Activated CD8-positive, alpha-beta T cell treated with anti-CD3 and anti-CD28 coated beads, Interleukin-2, amount 10 ng/mL, durations not matched to agents 7 days and 5 days (primary cell): Measurements from ENCODE around the gene INVS. TPM values are rescaled to one million over a fixed set of nuclear protein-coding genes. Genes with fewer than 3 reads are reported as not detected.
"Not testable (repeated sequence)": the region's sequence is repeated elsewhere in the genome, so short reads cannot be mapped to it uniquely, and the experiment has no call there.

Experiments
- ATAC-seq: fragments of 150-1000 bp; cut with Tn5 transposase; one replicate; pipeline ENCODE4 v1.10.0; 2021; ENCODE audit warnings: moderate library complexity
- CTCF ChIA-PET: fragments of 350-600 bp; sonication (Branson Sonifier 250); formaldehyde crosslinking; loops from one replicate; lab custom pipeline; 2021; ENCODE audit warnings: antibody characterized with exemption; lab: Charles Lee
- POLR2A ChIA-PET: fragments of 350-600 bp; sonication (Branson Sonifier 250); formaldehyde crosslinking; loops from one replicate; lab custom pipeline; 2021; ENCODE audit warnings: antibody characterized with exemption; lab: Charles Lee
- DNase-seq: peaks from one replicate; pipeline ENCODE4 v3.0.0-alpha.2; 2020
- H3K27ac Mint-ChIP-seq: one replicate; pipeline ENCODE4 v1.8.0; 2021; ENCODE audit warnings: mild to moderate bottlenecking, mixed read lengths
- H3K27me3 Mint-ChIP-seq: one replicate; pipeline ENCODE4 v1.8.0; 2021; ENCODE audit warnings: low read depth, mixed read lengths
- H3K36me3 Mint-ChIP-seq: one replicate; pipeline ENCODE4 v1.8.0; 2021; ENCODE audit warnings: low read depth, mixed read lengths
- H3K4me1 Mint-ChIP-seq: one replicate; pipeline ENCODE4 v1.8.0; 2021; ENCODE audit warnings: low read depth, mixed read lengths
- H3K4me3 Mint-ChIP-seq: one replicate; pipeline ENCODE4 v1.8.0; 2021; ENCODE audit warnings: mild to moderate bottlenecking, mixed read lengths
- H3K9me3 Mint-ChIP-seq: one replicate; pipeline ENCODE4 v1.8.0; 2022; ENCODE audit warnings: mixed read lengths; ENCODE audit not compliant: insufficient read depth
- total RNA-seq, 2 experiments: library from RNA; stranded (reverse); gene quantifications; one replicate each; pipeline ENCODE4 v1.2.3, GENCODE V29; 2021

The INVS gene
- total RNA-seq, 2 experiments from 2014 or later, result 19.8 to 21.8 TPM

DNA sequence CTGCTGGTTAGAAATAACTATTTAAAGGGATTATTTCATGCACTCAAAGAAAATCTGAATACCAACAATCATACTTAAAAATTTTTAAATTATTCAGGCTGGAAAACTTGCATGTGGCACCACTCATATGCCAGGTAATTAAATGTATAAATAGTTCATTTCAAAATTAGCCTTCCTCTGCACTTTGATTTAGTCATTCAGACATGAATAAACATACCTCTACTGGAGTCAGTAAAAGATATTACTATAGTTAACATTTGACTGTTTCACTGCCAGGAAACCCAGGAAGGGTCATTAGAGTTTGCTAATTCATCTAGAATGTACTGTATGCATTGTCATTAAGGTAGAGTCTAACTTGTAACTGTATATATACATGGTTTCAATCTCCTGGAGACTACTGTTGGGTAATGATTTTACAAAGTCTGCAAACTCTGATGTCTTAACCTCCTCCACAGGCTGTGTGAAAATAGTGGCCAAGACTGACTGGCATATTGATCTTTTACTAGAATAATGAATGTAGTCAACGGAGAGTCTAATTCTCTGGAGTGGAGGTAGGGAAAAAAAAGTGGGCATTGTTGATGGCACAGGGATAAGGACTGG, 210.0 kb downstream of the INVS start:
- Mint-ChIP-seq H3K27me3 (no peaks in the 10 kb centered on the region), H3K36me3 (peaks cover 69% of the 10 kb centered on the region), H3K9me3 (no peaks in the 10 kb centered on the region), H3K4me1 (no peaks in the 10 kb centered on the region), H3K27ac (no peak overlapping the region), H3K4me3 (no peak overlapping the region)
- ATAC-seq (no peak), DNase-seq (no peak)
- CTCF ChIA-PET, result no interaction called here
- POLR2A ChIA-PET, result no interaction called here

DNA sequence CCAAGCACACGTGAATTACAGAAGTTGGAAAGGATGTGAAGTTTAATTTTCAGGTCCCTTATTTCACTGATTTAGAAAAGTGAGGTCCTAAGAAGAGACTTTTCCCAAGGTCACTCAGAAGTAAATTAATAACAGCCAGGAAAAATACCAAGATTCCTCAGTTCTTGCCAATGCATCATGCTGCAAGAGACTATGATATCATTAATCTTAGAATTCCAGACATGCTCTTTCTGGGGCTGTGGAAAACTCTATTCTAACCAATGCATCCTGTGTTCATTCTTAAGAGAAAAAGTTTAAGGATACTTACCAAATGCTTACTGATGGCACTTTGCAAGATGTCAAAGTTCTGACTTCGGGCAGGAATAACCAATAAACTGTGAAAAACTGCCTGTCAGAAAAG, 210.9 kb downstream of the INVS start:
- H3K4me1 Mint-ChIP-seq, result no peaks in the 10 kb centered on the region
- DNase-seq, result no peak
- no peaks in the 10 kb centered on the region for H3K9me3 Mint-ChIP-seq
- peak overlapping the region; percentile 27 for H3K27ac Mint-ChIP-seq
- H3K27me3 Mint-ChIP-seq, result no peaks in the 10 kb centered on the region
- no peak for ATAC-seq
- ChIA-PET POLR2A (no interaction called here), CTCF (no interaction called here)
- no peak overlapping the region for H3K4me3 Mint-ChIP-seq
- H3K36me3 Mint-ChIP-seq, result peaks cover 72% of the 10 kb centered on the region

DNA sequence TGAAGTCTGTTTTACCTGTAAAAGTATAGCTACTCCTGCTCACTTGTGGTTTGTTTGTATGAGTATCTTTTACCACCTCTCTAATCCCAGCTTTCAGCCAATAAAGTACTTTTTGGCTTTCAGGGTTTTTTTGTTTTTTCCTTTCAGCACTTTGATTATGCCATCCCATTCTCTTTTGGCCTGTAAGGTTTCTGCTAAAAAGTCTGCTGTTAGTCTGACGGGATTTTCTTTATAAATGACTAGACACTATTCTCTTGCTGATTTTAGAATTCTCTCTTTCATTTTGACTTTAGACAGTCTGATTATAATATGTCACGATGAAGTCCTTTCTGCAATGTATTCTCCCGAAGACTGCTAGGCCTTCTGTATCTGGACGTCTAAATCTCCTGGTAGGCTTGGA, 216.5 kb downstream of the INVS start:
- no peak for ATAC-seq
- Mint-ChIP-seq H3K27ac (no peak overlapping the region), H3K36me3 (peaks cover 63% of the 10 kb centered on the region), H3K4me3 (no peak overlapping the region), H3K4me1 (no peaks in the 10 kb centered on the region), H3K9me3 (peaks cover 6% of the 10 kb centered on the region), H3K27me3 (no peaks in the 10 kb centered on the region)
- DNase-seq, result no peak
- POLR2A ChIA-PET, result no interaction called here
- CTCF ChIA-PET, result no interaction called here

DNA sequence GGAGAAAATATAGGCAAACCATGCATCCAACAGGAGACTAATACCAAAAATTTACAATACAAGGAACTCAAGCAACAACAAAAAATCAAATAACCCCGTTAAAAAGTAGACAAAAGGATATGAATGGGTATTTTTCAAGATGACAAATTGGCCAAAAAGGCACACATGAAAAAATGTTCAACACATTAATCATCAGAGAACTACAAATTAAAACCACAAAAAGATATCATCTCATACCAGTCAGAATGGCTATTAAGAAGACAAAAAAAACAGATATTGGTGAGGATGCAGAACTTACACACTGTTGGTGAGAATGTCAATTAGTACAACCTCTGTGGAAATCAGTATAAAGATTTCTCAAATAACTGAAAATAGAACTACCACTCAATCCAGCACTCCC, 218.7 kb downstream of the INVS start:
- Mint-ChIP-seq H3K9me3 (peaks cover 6% of the 10 kb centered on the region), H3K4me3 (no peak overlapping the region), H3K27ac (no peak overlapping the region), H3K36me3 (peaks cover 58% of the 10 kb centered on the region), H3K27me3 (no peaks in the 10 kb centered on the region), H3K4me1 (no peaks in the 10 kb centered on the region)
- DNase-seq, result no peak
- no peak for ATAC-seq
- CTCF ChIA-PET, result no interaction called here
- POLR2A ChIA-PET, result no interaction called here

DNA sequence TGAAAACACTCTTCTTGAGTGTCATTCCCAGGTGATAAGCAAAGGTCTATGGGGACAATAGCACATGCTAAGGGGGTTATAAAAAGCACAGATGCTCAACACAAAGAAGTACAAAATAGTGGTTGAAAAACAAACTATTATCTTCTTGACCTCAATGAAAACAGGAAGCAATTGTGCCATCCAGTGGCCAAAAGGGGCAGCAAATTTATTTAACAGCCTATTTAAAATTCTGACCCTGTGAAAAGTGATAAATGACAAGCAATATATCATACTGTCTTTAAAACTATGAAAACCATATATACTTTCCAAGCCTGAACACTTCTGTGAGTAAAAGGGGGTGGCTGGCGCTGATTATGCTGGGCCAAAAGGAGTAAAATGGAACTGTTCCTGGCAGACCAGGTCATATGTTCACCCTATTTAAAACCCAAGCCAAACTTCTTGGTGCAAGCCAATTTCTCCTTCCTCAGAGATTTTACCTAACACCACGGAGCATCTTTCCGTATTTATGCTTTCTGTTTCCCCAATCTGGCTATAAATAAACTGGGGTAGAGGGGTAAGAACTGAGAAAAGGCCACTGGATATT, 224.0 kb downstream of the INVS start:
- Mint-ChIP-seq H3K9me3 (no peaks in the 10 kb centered on the region), H3K27me3 (no peaks in the 10 kb centered on the region), H3K36me3 (peaks cover 39% of the 10 kb centered on the region), H3K27ac (no peak overlapping the region), H3K4me1 (no peaks in the 10 kb centered on the region), H3K4me3 (no peak overlapping the region)
- ChIA-PET POLR2A (no interaction called here), CTCF (interaction anchor here (0.6 to 5.1 kb wide), 15 partner anchors 10 to 1091 kb away, joined by 3 to 35 read pairs (median 3); partner anchors contain the start of gene TEX10)
- peak; percentile 42 for DNase-seq
- ATAC-seq, result peak; percentile 19

DNA sequence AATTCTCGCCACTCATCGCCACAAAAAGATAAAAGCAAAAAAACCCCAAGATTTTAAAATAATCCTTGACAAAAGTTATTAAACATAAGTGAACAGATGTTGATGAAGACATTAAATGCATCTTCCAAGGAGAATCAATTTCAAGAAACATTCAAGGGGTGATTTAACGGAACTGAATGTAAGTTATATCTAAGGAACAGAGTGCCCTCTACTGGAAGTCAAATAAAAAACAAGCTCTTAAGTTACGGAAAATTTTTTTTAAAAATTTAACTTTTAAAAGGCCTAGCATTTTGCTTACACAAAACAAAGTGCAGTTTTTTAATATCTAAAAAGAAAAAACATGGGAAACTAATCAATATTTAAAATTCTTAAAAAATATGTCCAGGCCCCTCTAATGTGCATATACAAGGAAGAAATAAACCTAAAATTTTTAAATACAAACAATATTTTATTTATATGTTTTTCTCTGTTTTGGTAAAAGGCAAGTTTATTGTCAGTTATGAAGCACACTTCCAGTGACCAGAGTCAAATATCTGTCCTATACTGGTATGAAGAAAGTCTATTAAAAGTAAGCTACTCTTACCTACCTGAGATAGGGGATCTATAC, 225.7 kb downstream of the INVS start:
- H3K36me3 Mint-ChIP-seq, result peaks cover 42% of the 10 kb centered on the region
- H3K4me3 Mint-ChIP-seq, result no peak overlapping the region
- ATAC-seq (no peak), DNase-seq (no peak)
- CTCF ChIA-PET, result interaction anchor here (0.6 to 5.1 kb wide), 37 partner anchors 8 to 1162 kb away, joined by 3 to 35 read pairs (median 3); partner anchors contain the start of gene TEX10
- no peaks in the 10 kb centered on the region for H3K27me3 Mint-ChIP-seq
- no peak overlapping the region for H3K27ac Mint-ChIP-seq
- no peaks in the 10 kb centered on the region for H3K4me1 Mint-ChIP-seq
- H3K9me3 Mint-ChIP-seq, result no peaks in the 10 kb centered on the region
- POLR2A ChIA-PET, result no interaction called here

DNA sequence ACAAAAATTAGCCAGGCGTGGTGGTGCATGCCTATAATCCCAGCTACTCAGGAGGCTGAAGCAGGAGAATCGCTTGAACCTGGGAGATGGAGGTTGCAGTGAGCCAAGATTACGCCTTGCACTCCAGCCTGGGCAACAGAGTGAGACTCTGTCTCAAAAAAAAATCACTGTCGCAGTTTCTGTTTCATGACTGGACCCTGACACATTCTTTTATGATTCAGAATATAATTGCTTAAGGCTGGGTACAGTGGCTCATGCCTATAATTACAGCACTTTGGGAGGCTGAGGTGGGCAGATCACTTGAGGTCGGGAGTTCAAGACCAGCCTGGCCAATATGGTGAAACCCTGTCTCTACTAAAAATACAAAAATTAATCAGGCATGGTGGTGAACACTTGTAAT, 239.7 kb downstream of the INVS start:
- H3K4me3 Mint-ChIP-seq, ATAC-seq, H3K27ac Mint-ChIP-seq, H3K27me3 Mint-ChIP-seq, H3K9me3 Mint-ChIP-seq, DNase-seq, POLR2A ChIA-PET: not testable (repeated sequence)
- peaks cover 11% of the 10 kb centered on the region for H3K4me1 Mint-ChIP-seq
- H3K36me3 Mint-ChIP-seq, result peaks cover 49% of the 10 kb centered on the region
- CTCF ChIA-PET, result interaction anchor here (3.9 kb wide), 1 partner anchor 14 kb away, joined by 25 read pairs; no protein-coding TSS in a partner anchor

DNA sequence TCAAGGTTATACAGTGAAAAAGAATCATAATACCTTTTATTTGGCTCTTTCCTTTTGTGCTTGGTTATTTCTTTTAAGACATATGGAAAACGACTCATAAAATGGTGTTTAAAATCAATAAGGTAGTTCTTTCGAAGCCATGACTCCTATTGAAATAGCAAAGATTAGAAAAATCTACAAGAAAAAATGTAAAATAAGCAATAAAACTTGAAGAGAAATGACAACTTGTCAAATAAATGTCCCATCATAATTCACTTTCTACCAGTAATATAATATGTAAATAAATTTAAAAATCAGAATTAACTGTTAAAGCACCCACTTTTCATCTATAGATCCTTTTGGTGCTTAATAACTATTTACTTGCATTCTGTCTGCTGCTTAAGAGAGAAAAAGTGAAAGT, 241.2 kb downstream of the INVS start:
- Mint-ChIP-seq H3K27ac (no peak overlapping the region), H3K9me3 (no peaks in the 10 kb centered on the region), H3K4me3 (no peak overlapping the region), H3K27me3 (no peaks in the 10 kb centered on the region), H3K4me1 (peaks cover 12% of the 10 kb centered on the region), H3K36me3 (peaks cover 43% of the 10 kb centered on the region)
- ChIA-PET CTCF (interaction anchor here (1.1 to 3.9 kb wide), 2 partner anchors 10 to 15 kb away, joined by 4 to 25 read pairs; no protein-coding TSS in a partner anchor), POLR2A (no interaction called here)
- ATAC-seq, result no peak
- DNase-seq, result no peak

DNA sequence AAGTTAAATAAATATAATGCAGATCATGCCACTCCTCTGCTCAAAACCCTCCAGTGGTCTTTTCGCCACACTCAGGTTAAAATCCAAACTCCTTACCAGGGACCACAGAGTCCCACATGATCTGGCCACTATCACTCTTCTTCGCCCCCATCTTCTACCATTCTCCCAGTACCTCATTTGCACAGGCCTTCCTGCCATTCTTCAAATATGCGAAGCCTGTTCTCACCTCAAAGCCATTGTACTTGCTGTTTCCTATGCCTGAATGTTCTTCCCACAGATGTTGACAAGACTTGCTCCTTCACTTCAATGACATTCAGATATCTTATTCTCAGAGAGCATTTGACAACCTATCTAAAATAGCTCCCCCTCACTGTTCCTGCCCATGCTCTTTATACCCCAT, 242.8 kb downstream of the INVS start:
- Mint-ChIP-seq H3K27ac (peak overlapping the region; percentile 35), H3K27me3 (no peaks in the 10 kb centered on the region), H3K9me3 (no peaks in the 10 kb centered on the region), H3K36me3 (peaks cover 46% of the 10 kb centered on the region), H3K4me3 (no peak overlapping the region), H3K4me1 (peaks cover 15% of the 10 kb centered on the region)
- DNase-seq (no peak), ATAC-seq (no peak)
- ChIA-PET CTCF (interaction anchor here (0.8 to 2.1 kb wide), 2 partner anchors 11 to 18 kb away, joined by 3 to 7 read pairs; no protein-coding TSS in a partner anchor), POLR2A (no interaction called here)

DNA sequence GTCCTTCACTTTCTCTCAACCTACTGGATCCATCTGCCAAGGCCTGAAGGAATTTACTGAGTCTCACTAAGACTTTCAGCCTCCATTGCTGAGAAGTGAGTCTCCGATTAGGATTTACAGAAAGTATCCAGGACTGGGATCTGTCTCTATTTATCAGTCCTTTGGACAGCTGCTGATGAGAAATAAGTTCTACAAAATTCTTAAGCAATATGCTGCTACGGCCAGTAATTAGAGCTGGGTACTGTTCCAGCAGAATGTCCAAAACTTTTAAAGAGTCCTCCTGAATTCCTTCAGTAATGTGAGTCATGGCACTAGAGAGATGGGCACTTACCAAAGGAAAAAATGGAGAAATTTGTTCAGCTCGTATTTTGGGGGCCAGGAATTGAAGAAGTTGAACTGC, 247.8 kb downstream of the INVS start:
- DNase-seq (no peak), ATAC-seq (no peak)
- peaks cover 34% of the 10 kb centered on the region for H3K4me1 Mint-ChIP-seq
- no peak overlapping the region for H3K4me3 Mint-ChIP-seq
- H3K27ac Mint-ChIP-seq, result no peak overlapping the region
- H3K27me3 Mint-ChIP-seq, result no peaks in the 10 kb centered on the region
- ChIA-PET CTCF (interaction anchor here (0.6 to 1.3 kb wide), 3 partner anchors 10 to 1163 kb away, joined by 3 read pairs; no protein-coding TSS in a partner anchor), POLR2A (no interaction called here)
- H3K9me3 Mint-ChIP-seq, result no peaks in the 10 kb centered on the region
- H3K36me3 Mint-ChIP-seq, result peaks cover 37% of the 10 kb centered on the region

DNA sequence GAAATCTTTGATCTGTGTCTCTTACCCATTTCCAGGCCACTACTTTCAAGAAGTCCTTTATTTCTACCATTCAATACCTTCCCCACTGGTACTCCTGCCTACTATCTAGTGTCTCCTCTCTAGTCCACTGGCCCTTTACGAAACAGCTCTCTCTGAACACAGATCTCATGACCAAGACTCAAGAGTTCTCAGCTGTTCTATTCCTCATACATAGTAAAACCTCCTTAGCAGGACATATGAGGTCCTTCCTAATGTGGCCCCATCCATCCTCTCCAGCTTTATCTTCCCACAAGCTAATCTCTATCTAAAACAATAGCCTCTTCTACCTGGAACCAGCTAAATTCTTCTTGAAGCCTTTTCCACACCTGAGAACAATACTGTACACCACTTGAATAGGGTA, 251.1 kb downstream of the INVS start:
- DNase-seq (no peak), ATAC-seq (no peak)
- Mint-ChIP-seq H3K4me1 (peaks cover 41% of the 10 kb centered on the region), H3K36me3 (peaks cover 38% of the 10 kb centered on the region), H3K4me3 (no peak overlapping the region), H3K27me3 (no peaks in the 10 kb centered on the region), H3K9me3 (peaks cover 6% of the 10 kb centered on the region), H3K27ac (no peak overlapping the region)
- ChIA-PET POLR2A (no interaction called here), CTCF (interaction anchor here (0.9 to 5.1 kb wide), 3 partner anchors 25 to 246 kb away, joined by 3 to 35 read pairs (median 4); no protein-coding TSS in a partner anchor)
